Measurements from ENCODE around the gene TLCD3A.

- TF ChIP-seq CTCF (IDR thresholded peaks at IDR 0.05; ENCODE audit: low read depth, low read length, poor library complexity, severe bottlenecking) (no peak), EZH2phosphoT487 (IDR thresholded peaks at IDR 0.05; ENCODE audit: borderline replicate concordance, low read length) (no peak)
Measured at GRCh38 chr17:705863-706262, 26.5 kb upstream of the TLCD3A start.

Data from DOHH2 (cell line).